ENCODE data around the gene LAMA3.
"Not testable (repeated sequence)": the region's sequence is repeated elsewhere in the genome, so short reads cannot be mapped to it uniquely, and the experiment has no call there.

LAMA3 gene

DNA sequence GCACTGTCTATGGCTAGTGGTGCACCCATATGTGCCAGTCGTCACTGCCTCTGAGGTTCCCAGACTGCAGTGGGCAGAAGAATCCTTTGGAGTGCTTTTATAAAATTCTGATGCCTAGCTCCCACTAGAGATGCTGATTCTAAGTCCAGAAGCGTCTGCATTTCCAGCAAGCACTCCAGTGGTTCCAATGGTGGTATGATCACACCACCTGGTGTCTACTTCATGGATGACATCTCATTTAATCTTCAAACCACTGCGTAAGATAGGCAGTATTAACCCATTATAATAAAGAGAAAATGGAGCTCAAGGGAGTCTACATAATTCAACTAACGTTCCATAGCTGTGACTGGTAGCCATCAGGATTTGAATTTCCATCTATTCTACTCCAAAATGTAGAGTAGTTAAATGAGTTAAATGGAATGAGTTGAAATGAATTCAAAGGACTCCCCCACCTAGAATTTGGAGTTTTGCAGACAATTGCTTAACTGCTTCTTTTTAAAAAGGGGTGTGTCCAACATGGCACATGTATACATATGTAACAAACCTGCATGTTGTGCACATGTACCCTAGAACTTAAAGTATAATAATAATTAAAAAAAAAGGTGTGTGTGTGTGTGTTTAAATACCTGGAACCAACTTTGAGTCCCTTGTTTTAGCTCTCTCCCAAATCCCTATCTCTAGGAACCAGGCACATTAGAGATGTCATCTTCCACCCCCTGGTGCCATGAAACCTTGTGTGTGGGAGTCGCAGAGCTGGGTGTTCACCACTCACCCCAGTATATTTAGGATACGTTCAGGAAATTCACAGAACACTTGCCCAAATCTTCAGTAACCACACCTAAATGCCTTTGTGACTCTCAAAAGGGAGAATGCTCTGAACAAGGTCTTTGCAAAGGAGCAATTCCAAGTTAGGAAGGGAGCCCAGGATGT, 14.1 kb downstream of the LAMA3 start:
- no peak for DNase-seq (ENCODE audit: low read depth)

DNA sequence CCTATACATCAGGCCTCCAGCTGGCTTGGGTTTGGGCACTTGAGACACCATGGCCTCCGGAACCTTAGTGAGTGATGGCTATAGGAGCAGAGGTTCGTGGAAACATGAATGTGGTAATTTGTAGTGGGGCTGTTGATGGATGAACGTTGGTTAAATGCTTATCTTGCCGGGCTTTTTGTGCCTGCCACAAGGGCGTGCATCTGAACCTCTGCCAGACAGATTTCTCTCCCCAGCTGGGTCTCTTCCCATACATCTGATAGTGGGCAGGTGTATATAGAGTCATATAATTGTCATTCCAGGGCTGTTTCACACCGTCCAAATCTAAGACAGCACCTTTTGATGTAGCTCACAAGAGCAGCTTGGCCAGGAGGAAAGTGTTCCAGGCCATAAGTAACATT, 14.7 kb downstream of the LAMA3 start:
- no peak for DNase-seq (ENCODE audit: low read depth)

DNA sequence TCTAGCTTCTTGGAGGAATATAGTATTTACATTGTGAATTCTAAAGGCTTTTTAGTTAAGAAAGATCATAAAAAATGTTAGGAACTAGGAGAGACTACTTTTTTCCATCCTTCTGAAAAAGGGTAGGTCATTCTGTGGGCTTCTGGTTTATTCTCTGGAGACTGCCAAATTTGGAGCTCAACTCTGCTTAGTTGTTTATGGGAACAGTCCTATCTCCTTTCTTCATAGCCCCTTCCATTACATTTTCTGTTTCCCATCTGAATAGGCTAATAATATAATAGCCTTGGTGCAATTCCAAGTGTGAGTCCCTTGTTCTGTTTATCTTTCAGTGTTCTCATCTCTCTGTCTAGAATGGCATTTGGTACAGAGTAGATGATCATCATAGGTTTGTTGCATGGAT, 15.6 kb downstream of the LAMA3 start:
- no peak for DNase-seq (ENCODE audit: low read depth)

DNA sequence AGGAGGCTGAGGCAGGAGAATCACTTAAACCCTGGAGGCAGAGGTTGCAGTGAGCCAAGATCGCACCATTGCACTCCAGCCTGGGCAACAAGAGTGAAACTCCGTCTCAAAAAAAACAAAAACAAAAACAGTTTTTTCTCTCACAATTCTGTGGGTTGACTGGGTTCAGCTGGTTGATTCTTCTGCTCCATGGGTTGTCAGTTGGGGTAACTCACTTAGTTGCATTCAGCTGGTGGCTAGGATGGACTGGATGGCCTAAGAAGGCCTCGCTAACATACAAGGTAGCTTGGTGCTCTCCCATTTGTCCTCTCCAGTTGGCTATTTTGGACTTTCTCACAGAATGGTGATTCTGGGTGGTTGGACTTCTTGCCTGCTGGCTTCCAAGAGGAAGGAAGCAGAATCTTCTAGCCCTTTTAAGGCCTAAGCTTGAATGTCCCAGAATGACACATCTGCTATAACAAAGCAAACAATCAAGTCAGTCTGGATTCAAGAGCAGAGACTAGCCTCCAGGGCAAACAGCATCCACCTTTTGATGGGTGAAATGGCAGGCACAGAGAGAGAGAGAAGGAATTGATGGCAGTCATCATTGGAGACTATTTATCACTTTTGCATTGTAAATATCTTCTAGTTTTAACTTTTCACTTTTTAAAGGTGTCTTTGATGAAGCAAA, 17.9 kb downstream of the LAMA3 start:
- no peak for DNase-seq (ENCODE audit: low read depth)

DNA sequence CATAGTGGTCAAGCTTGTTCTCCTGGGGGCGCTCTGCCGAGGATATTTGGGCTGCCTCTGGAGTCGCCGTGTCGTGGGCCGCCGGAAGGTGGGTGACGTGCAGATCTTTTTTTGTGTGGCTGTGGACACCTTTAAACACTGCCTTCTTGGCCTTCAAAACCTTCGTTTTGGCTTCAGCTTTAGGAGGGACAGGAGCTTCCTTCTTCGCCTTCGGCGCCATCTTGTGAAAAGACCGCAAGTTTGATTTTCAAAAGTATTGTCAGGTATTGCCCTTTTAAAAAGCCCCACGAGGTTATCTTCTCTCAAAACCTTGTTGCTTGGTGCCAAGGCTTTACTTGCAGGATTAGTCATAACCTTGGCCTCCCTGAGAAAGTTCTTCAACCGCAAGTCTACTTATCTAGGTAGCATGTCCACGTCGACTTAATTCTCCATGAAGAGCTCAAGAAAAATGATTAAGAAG, 20.8 kb downstream of the LAMA3 start:
- DNase-seq (ENCODE audit: low read depth), result no peak

DNA sequence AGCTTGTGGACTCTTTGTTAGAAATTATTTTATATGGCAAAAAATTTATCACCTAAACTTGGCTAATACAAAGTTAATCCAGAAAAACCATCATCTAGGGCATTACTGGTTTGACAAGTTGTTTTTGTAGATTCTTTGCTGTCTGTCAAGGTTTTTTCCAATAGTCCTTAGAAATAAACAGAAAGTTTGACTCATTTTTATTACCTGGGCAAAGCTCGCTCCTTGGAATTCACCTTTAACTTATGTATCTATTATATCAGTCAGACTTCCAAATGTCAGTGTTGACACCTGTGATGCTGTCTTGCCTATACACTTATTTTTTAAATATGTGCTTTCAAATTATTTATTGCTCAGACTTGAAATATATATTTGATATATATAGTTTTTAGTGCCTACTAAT, 21.7 kb downstream of the LAMA3 start:
- no peak for DNase-seq (ENCODE audit: low read depth)

DNA sequence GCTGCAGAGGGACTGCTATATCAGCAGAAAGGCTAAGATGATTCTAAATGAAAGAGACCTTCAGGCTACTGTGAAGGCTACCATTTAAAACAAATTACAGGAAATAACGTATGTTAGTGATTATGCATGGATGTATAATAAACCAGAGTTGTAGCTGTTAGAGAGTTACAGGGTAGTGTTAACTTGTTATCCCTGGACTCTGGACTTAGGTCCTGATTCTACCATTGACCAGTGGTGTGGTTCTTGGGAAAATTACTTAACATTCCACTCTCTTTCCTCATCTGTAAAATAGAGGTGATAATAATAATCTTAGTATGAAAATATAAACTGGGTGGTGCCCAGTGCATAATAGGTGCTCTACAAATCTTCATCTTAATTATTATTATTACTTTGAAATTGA, 22.2 kb downstream of the LAMA3 start:
- no peak for DNase-seq (ENCODE audit: low read depth)

DNA sequence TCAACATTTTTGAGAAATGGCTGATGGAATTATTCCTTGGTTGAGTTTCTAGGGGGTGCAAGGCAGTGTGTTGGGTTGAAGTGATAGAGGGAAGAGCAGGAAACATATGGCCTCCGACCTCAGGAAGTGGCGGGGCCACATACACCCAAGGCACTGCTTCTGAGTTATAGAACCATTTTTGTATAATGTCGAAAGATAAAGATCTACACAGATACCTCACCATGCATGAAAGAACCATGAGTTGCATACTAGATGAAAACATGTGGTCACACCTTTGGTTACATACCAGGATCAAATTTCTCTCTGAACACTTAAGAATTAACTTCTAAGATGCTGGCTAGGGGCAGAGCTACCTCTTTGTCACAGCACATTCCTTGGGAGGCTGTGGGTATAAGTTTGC, 23.2 kb downstream of the LAMA3 start:
- no peak for DNase-seq (ENCODE audit: low read depth)

DNA sequence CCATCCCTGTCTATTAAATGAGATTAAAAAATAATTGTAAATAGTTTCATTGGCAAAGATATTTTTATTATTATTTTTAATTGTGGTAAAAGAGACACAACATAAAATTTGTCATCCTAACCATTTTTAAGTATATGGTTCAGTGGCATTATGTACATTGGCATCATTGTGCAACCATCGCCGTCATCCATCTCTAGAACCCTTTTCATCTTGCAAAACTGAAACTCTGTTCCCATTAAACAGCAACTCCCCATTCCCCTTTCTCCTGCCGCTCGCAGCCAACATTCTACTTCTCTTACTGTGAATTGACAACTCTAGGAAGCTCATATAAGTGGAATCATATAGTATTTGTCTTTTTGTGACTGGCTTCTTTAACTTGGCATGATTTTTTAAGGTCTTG, 25.3 kb downstream of the LAMA3 start:
- no peak for DNase-seq (ENCODE audit: low read depth)

DNA sequence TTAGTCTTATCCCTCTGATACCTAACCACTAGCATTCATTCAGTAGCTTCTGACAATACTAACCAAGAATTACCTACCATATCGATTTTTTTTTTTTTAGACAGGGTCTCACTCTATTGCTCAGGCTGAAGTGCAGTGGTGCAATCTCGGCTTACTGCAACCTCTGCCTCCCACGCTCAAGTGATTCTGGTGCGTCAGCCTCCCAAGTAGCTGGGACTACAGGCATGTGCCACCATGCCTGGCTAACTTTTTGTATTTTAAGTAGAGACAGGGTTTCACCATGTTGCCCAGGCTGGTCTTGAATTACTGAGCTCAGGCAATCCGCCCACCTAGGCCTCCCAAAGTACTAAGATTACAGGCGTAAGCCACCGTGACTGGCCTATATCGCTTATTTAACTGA, 26.8 kb downstream of the LAMA3 start:
- DNase-seq (ENCODE audit: low read depth), result not testable (repeated sequence)

DNA sequence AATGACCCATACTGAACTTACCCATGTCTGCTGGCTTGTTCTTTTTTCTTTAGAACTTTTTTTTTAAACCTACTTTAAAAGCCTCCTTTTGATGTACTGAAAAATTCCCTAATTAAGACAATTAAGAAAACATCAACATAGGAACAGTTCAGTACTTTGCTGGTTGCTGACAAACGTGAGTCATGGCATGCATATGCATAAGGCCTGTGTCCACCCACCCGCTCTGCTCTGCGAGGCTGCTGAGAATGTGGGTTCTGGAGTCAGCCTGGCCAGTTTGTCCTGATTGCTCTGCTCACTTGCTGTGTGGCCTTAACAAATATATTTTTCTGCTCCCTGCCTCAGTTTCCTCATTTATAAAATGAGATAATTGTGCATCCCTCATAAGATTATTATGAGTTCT, 27.3 kb downstream of the LAMA3 start:
- DNase-seq (ENCODE audit: low read depth), result no peak

DNA sequence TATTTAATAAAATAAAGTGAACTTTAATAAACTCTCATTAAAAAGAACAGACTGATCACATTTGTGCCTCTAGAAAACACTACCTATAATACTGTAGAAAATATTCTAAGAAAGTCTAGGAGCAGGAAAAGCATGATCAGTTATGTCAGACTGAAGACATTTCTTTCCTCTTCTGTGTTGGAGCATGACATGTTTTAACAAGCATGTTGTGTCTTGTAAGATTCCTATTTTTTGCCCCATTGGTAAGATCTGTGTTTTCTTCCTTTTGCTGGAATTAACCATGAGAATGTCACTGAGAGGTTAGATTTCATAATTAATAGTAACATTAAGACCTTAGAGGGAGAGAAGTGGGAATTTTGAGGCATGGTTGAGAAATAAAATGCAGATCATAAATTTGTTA, 27.7 kb downstream of the LAMA3 start:
- DNase-seq (ENCODE audit: low read depth), result no peak

DNA sequence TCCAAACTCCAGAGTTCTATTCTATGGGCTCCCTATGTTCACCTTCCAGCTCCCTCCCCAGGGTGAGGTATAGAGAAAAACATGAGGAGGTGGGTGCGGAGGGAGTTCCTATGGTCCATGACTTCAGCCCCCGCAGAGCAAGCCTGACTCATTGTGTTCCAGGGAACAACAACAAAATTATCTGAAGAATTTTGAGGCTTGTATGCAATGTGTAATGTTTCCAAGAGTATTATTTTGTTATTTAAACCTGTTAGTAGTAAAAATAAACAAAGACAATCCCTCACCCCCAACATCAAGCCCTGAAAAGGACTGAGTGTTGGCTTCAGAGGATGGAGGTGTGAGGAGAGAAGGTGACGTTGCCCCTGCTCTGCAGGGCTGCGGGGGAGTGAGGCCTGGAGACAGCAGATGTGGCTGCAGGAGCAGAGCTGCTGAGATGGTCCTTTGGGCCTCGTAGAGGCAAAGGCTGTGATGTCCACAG, 29.0 kb downstream of the LAMA3 start:
- no peak for DNase-seq (ENCODE audit: low read depth)

DNA sequence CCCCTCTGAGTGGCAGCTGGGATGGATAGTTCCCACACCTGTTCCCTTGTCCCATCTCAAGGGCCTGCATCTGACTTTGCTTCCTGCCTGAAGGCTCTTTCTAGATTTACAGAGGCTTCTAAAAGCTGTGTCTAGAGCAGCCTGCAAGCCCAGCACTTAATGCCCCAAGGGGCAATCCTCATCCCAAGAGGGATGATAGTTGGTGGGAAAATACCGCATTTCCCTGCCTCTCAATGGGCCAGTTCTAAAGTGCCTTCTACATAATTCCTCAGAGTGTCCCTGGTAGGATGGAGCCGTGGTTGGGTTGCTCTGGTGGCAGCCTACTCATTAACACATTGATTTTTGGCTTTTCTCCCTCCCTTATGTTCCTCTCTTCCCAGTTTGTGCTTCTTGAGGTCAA, 29.5 kb downstream of the LAMA3 start:
- DNase-seq (ENCODE audit: low read depth), result no peak

DNA sequence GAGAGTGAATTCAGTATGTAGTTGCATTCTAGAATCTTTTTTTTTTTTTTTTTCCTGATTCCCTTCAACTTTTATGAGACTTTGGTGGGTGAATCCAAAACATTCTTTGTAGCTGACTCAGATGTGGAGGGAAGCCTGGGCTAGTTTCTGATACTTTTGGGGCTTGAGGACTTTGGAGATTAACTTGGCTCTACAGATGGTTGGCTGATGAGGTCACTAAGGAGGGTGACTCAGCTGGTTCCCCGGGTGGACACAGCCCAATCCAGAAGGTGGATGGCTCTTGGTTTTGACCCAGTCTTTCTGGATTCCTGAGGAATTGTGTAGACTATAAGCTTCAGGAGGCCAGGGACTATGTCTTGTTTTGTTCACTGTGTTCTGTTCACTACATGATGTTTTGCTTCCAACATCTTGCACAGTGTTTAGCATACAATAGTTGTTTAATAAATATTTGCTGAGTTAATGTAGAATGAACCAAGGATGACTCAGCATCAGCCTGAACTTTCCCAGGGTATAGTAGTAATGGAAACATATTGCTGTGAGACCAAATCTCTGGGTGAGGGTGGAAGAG, 30.5 kb downstream of the LAMA3 start:
- DNase-seq (ENCODE audit: low read depth), result no peak

DNA sequence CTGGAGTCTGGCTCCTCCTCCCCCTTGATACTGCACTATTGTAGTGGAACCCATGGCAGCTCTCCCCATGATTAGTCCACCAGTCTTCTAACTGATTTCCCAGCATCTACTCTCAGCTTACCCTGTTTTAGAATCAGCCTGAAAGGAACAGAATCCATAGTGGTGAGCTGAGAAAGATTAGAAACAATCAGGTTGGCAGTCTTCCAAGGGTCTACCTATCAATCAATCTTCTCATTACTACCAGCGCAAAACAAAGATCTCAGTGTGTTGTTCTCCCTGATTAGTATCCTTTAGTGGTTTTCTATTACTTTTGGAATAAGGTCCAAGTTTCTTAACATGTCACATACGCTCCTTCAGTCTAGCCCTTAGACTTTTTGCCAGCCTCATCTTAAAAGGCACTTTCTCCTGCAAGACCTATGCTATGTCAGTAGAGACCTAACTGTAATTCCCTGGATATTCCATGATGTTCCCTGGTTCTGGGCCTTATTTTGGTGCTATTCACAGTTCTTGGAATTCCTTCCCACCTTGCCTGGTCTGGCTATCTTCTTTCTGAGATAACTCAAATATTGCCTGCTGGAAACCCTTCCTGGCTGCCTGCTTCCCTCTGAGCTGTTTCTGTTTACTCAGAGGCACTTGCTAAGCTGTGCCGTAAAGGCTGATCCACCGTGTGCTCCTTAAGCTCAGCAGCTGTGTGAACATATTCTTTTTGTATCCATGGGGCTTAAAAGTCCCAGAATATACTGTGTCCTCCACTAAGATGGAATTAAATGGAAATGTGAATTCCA, 32.6 kb downstream of the LAMA3 start:
- no peak for DNase-seq (ENCODE audit: low read depth)

DNA sequence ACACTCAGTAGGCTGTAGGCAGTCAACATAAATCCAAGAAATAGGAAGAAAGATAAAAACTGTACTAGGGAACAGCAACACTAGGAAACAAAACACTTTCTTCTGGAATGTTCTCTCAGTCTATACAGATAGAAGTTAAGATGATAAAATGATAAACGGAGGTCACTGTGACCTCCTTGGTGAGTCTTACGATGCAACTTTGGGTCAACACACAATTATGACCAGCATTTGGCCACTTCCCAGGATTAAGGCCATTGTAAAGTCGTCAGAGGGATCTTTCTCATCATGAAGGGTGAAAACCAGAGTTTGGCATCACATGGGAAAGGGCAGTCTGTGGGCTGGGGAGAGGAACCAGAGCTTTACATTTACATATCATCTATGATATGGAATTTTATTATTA, 33.4 kb downstream of the LAMA3 start:
- DNase-seq (ENCODE audit: low read depth), result no peak

DNA sequence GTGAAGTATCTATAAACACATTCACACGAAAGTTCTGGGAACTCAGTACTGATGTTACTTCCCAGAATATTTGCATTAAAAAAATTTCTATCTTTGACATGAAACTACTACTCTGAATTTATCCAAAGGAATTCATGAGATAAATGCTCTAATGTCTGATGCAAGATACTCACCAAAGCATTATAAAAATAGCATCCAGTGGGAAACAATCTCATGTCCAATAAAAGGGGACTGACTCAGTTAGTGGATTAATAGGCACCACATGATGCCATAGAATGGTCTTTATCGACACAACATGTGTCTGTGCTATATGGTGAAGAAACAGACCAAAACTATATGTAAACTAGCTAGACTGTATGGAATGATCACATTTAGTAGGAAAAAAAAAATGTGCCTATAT, 33.9 kb downstream of the LAMA3 start:
- no peak for DNase-seq (ENCODE audit: low read depth)

DNA sequence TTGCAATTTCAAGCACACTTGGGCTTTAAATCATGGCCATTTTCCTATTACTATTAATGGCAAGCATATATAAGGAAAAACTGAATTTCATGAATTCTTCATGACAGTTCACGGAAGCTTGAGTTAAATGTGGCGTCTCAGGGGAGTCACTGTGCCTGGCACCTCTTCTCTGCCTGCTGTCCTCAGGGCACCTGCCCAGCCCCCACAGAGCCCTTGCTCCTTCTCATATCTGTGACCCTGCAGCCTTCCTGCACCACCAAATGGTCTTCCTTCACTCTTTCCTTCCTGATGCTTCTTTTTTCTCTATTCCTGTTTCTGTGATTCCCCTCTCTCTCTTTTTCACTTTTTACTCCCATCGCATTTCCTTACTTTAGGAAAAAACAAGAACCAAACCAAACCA, 35.4 kb downstream of the LAMA3 start:
- no peak for DNase-seq (ENCODE audit: low read depth)

DNA sequence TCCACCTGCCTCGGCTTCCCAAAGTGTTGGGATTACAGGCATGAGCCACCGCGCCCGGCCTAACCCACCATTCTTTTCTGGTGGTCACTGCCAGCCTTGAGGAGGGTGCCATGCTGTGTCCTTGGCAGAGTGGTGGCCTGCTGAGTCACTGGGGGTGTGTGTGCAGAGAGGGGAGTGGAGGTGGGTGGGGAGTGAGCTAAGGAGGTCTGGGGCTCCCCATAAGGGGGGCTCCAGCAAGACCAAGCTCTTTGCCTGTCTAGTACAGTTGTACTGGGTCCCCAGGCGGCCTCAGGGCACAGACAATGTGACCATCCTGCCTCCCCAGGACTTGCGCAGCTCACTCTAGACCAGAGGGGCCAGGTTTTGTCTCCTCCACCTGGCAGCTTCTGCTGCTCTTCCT, 36.1 kb downstream of the LAMA3 start:
- no peak for DNase-seq (ENCODE audit: low read depth)

DNA sequence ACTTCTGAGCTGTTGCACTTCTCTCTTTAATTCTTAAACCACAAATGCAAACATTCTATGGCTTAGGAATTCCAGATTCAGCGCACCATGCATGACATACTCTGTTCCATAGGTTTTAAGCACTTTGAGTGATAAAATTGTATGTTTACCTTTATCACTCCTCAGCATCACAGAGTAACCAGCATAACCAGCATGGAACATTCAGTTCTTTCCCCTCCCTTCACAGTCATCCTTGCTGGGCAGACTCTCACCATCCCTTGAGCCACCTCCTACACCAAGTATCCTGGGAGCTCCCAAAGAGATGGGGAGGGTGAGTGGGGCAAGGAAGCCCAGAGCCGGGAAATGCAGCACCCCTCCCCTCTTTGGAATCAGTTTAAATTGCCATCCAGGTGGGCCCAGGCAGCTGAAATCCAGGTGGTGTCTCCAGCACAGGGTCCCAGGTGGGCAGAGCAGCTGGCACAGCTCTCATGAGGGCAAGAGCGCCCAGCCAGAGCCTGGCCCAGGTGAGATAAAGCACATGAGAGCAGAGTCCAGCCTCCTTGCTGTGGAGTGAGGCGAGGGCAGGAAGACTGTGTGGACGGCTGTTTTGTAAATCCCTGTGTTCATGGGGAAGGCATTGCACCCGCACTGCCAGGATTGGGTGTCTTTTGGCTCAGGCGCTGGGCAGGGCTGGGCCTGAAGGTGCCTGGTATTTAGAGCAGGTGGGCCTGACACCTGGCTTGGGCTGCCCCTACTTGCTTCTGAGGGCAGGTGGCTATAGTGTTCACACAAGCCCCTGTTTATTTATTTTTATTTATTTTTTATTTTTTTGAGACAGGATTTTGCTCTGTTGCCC, 36.8 kb downstream of the LAMA3 start:
- no peak for DNase-seq (ENCODE audit: low read depth)

All from stimulated activated CD8-positive, alpha-beta memory T cell treated with anti-CD3 and anti-CD28 coated beads, Interleukin-12 subunit alpha, Interleukin-12 subunit beta, amount 100 ng/mL, for 4 hours (primary cell).